ENCODE measurements around the gene BABAM1. TPM values are rescaled to one million over a fixed set of nuclear protein-coding genes. Genes with fewer than 3 reads are reported as not detected.

The BABAM1 gene
- total and polyA plus RNA-seq, 9 of the 15 experiments (the other 6 are each of a cell fraction or from before 2014, with no cell fraction given) = 14.7 to 160 (median 113) TPM

GRCh38 chr19:17235300-17235970, 31.8 kb upstream of the BABAM1 start (continued):
- TF ChIP-seq SAFB2 (IDR thresholded peaks at IDR 0.05; ENCODE audit: borderline replicate concordance, low read depth, low read length, severe bottlenecking) = no peak
- TF ChIP-seq NCOR1 (IDR thresholded peaks at IDR 0.05) = no peak
- no peak for TF ChIP-seq ZNF121 (CRISPR knock-in tag; conservative IDR thresholded peaks at IDR 0.05)
- TF ChIP-seq ZNF589 (CRISPR knock-in tag; IDR thresholded peaks at IDR 0.05; ENCODE audit: low read depth) = 0 out of 2 replicates have a peak, but pooled peaks have one; percentile 27
- no peak for TF ChIP-seq ELF2 (CRISPR knock-in tag; IDR thresholded peaks at IDR 0.05)
- TF ChIP-seq FOS (IDR thresholded peaks at IDR 0.05; ENCODE audit: extremely low read depth, insufficient read length) = no peak
- TF ChIP-seq ATF3 (IDR thresholded peaks at IDR 0.05) = no peak
- 0 out of 2 replicates have a peak, but pooled peaks have one; percentile 27 for TF ChIP-seq ATF3 (CRISPR knock-in tag; conservative IDR thresholded peaks at IDR 0.05)
- peak; percentile 42 for TF ChIP-seq HNRNPLL (IDR thresholded peaks at IDR 0.05; ENCODE audit: low read depth, low read length, poor library complexity, severe bottlenecking)
- peak; percentile 50; the same call in 1 of the 2 replicates for TF ChIP-seq E2F3 (CRISPR knock-in tag; IDR thresholded peaks at IDR 0.05)
- no peak for TF ChIP-seq GATA2 (CRISPR knock-in tag; IDR thresholded peaks at IDR 0.05)
- TF ChIP-seq KLF13 (tag; IDR thresholded peaks at IDR 0.05; ENCODE audit: borderline replicate concordance, low read depth) = peak; percentile 44; the same call in 1 of the 2 replicates
- no peak for TF ChIP-seq ZNF518B (CRISPR knock-in tag; IDR thresholded peaks at IDR 0.05)
- TF ChIP-seq ZBTB12 (CRISPR knock-in tag; IDR thresholded peaks at IDR 0.05) = no peak
- TF ChIP-seq NFXL1 (CRISPR knock-in tag; IDR thresholded peaks at IDR 0.05) = no peak
- no peak for TF ChIP-seq OTX1 (CRISPR knock-in tag; IDR thresholded peaks at IDR 0.05)
- no peak for TF ChIP-seq MLX (CRISPR knock-in tag; conservative IDR thresholded peaks at IDR 0.05)
- no peak for TF ChIP-seq CREB5 (CRISPR knock-in tag; IDR thresholded peaks at IDR 0.05)
- TF ChIP-seq RB1 (IDR thresholded peaks at IDR 0.05; ENCODE audit: low read depth) = peak; percentile 86
- peak; percentile 89 for TF ChIP-seq MTA3 (IDR thresholded peaks at IDR 0.05; ENCODE audit: borderline replicate concordance)

Data from K562 (cell line).